Parathyroid adenoma (tissue), 2 donors: ENCODE measurements around the gene GPC5.

ENCODE experiments used
- H2AFZ ChIP-seq: fragments of 300-600 bp; sonication (generic); one replicate; pipeline ENCODE4 v1.7.0; 2017; ENCODE audit warnings: antibody characterized with exemption, mild to moderate bottlenecking
- H3K27ac ChIP-seq: fragments of 300-600 bp; sonication (generic); one replicate; pipeline ENCODE4 v1.7.0; 2017
- H3K27me3 ChIP-seq: fragments of 300-600 bp; sonication (generic); one replicate; pipeline ENCODE4 v1.7.0; 2017; ENCODE audit warnings: low read length; ENCODE audit not compliant: control insufficient read depth, insufficient read depth
- H3K36me3 ChIP-seq: fragments of 300-600 bp; sonication (generic); one replicate; pipeline ENCODE4 v1.7.0; 2017; ENCODE audit warnings: low read length; ENCODE audit not compliant: control insufficient read depth, insufficient read depth
- H3K4me1 ChIP-seq: fragments of 300-600 bp; sonication (generic); one replicate; pipeline ENCODE4 v1.7.0; 2017; ENCODE audit warnings: control low read depth
- H3K4me2 ChIP-seq: fragments of 300-600 bp; sonication (generic); one replicate; pipeline ENCODE4 v1.7.0; 2017; ENCODE audit warnings: low read length
- H3K4me3 ChIP-seq: fragments of 300-600 bp; sonication (generic); one replicate; pipeline ENCODE4 v1.7.0; 2017; ENCODE audit warnings: low read depth, low read length
- H3K79me2 ChIP-seq: fragments of 300-600 bp; sonication (generic); one replicate; pipeline ENCODE4 v1.7.0; 2017; ENCODE audit warnings: control low read depth
- H3K9ac ChIP-seq: fragments of 300-600 bp; sonication (generic); one replicate; pipeline ENCODE4 v1.7.0; 2017; ENCODE audit warnings: mild to moderate bottlenecking
- H3K9me3 ChIP-seq: fragments of 300-600 bp; sonication (generic); one replicate; pipeline ENCODE4 v1.7.0; 2017; ENCODE audit warnings: low read length; ENCODE audit not compliant: control insufficient read depth
- TF ChIP-seq, protein P1 (sequence below): fragments of 300-600 bp; sonication (generic); IDR thresholded peaks from one replicate; pipeline ENCODE4 v1.7.0; 2017; ENCODE audit warnings: antibody characterized with exemption, mild to moderate bottlenecking
- donor health status: primary hyperparathyroidism.

The GPC5 gene

GRCh38 chr13:91693466-91693865 is 295.0 kb downstream of the GPC5 start:
- TF ChIP-seq, protein P1, sequence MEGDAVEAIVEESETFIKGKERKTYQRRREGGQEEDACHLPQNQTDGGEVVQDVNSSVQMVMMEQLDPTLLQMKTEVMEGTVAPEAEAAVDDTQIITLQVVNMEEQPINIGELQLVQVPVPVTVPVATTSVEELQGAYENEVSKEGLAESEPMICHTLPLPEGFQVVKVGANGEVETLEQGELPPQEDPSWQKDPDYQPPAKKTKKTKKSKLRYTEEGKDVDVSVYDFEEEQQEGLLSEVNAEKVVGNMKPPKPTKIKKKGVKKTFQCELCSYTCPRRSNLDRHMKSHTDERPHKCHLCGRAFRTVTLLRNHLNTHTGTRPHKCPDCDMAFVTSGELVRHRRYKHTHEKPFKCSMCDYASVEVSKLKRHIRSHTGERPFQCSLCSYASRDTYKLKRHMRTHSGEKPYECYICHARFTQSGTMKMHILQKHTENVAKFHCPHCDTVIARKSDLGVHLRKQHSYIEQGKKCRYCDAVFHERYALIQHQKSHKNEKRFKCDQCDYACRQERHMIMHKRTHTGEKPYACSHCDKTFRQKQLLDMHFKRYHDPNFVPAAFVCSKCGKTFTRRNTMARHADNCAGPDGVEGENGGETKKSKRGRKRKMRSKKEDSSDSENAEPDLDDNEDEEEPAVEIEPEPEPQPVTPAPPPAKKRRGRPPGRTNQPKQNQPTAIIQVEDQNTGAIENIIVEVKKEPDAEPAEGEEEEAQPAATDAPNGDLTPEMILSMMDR: no peak
- H3K4me3 ChIP-seq: no peak overlapping the region
- H3K79me2 ChIP-seq: no peaks in the 10 kb centered on the region
- no peak overlapping the region for H3K9ac ChIP-seq
- no peaks in the 10 kb centered on the region for H3K27me3 ChIP-seq
- no peak overlapping the region for H3K4me2 ChIP-seq
- H3K4me1 ChIP-seq: no peaks in the 10 kb centered on the region
- no peaks in the 10 kb centered on the region for H3K36me3 ChIP-seq
- no peak overlapping the region for H3K27ac ChIP-seq
- H2AFZ ChIP-seq: no peak overlapping the region
- H3K9me3 ChIP-seq: no peaks in the 10 kb centered on the region

GRCh38 chr13:91698308-91698707 is 299.9 kb downstream of the GPC5 start:
- Histone ChIP-seq H3K4me1 (no peaks in the 10 kb centered on the region), H3K4me3 (no peak overlapping the region), H3K4me2 (no peak overlapping the region), H3K27ac (no peak overlapping the region), H3K9me3 (no peaks in the 10 kb centered on the region), H3K36me3 (no peaks in the 10 kb centered on the region), H3K27me3 (no peaks in the 10 kb centered on the region), H3K79me2 (no peaks in the 10 kb centered on the region), H2AFZ (no peak overlapping the region), H3K9ac (no peak overlapping the region)
- TF ChIP-seq, protein P1: no peak

GRCh38 chr13:91698767-91699166 is 300.3 kb downstream of the GPC5 start:
- TF ChIP-seq, protein P1: no peak
- H3K79me2 ChIP-seq: no peaks in the 10 kb centered on the region
- H3K4me2 ChIP-seq: no peak overlapping the region
- no peak overlapping the region for H3K4me3 ChIP-seq
- H3K27ac ChIP-seq: no peak overlapping the region
- H3K4me1 ChIP-seq: no peaks in the 10 kb centered on the region
- H3K9me3 ChIP-seq: no peaks in the 10 kb centered on the region
- H2AFZ ChIP-seq: no peak overlapping the region
- H3K36me3 ChIP-seq: no peaks in the 10 kb centered on the region
- H3K9ac ChIP-seq: no peak overlapping the region
- no peaks in the 10 kb centered on the region for H3K27me3 ChIP-seq

DNA sequence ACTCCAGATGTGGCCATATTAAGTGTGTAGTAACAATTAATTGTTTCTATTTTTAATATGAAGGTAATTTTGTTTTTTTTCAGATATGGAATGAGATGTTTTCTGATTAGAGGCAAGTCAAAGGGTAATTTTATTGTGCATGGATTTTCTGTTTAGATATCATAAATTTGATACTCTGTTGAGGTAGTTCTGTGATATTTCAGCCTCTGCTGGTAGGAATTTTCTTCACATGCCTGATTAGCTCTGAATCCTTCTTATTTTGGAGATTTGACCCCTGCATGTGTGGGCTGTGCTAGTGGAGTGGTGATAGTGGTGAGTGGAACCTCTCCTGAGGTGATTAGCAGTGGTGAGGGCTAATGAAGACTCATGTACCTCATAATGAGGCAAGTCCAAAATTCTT is 301.4 kb downstream of the GPC5 start:
- Histone ChIP-seq H3K27ac (no peak overlapping the region), H3K4me2 (no peak overlapping the region), H3K36me3 (no peaks in the 10 kb centered on the region), H3K9ac (no peak overlapping the region), H3K79me2 (no peaks in the 10 kb centered on the region), H3K9me3 (no peaks in the 10 kb centered on the region), H3K4me1 (no peaks in the 10 kb centered on the region), H3K27me3 (no peaks in the 10 kb centered on the region), H3K4me3 (no peak overlapping the region), H2AFZ (no peak overlapping the region)
- TF ChIP-seq, protein P1: no peak

DNA sequence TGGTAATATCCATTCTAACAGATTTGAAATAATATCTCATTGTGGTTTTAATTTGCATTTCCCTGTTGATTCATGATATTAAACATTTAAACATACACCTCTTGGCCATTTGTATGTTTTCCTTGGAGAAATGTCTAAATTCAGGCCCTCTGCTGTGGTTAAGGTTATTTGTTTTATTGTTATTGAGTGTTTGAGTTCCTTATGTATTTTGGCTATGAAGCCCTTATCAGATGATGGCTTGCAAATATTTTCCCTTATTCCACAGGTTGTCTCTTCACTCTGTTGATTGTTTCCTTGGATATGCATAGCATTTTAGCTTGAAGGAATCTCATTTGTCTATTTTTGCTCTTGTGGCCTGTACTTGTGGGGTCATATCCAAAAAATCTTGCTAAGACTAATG is 303.6 kb downstream of the GPC5 start:
- TF ChIP-seq, protein P1: no peak
- no peaks in the 10 kb centered on the region for H3K27me3 ChIP-seq
- no peak overlapping the region for H2AFZ ChIP-seq
- H3K4me1 ChIP-seq: no peaks in the 10 kb centered on the region
- H3K9me3 ChIP-seq: no peaks in the 10 kb centered on the region
- H3K4me3 ChIP-seq: no peak overlapping the region
- no peak overlapping the region for H3K9ac ChIP-seq
- no peaks in the 10 kb centered on the region for H3K36me3 ChIP-seq
- no peak overlapping the region for H3K4me2 ChIP-seq
- H3K27ac ChIP-seq: no peak overlapping the region
- H3K79me2 ChIP-seq: no peaks in the 10 kb centered on the region
